GM21447 (cell line): ENCODE results near the gene AFF1.

ENCODE experiments used
- ATAC-seq: cut with Tn5 transposase; IDR thresholded peaks from one replicate; pipeline ENCODE4 v1.9.1; 2021; ENCODE audit not compliant: unreplicated experiment

The AFF1 gene

DNA sequence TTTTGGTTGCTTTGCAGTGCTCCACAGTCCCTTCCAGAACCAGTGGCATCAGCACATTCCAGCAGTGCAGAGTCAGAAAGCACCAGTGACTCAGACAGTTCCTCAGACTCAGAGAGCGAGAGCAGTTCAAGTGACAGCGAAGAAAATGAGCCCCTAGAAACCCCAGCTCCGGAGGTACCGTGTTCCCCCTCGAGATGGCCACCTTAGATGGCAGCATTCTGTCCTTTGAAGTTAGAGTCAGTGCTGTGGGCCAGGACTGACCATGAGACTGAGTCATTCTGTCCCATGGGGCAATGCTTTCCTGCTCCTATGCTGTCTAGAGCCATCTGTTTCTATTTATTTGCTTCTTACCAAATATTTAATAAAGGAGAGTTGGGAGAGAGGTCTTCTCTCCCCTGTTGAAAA is 173.3 kb downstream of the AFF1 start:
- ATAC-seq = no peak

DNA sequence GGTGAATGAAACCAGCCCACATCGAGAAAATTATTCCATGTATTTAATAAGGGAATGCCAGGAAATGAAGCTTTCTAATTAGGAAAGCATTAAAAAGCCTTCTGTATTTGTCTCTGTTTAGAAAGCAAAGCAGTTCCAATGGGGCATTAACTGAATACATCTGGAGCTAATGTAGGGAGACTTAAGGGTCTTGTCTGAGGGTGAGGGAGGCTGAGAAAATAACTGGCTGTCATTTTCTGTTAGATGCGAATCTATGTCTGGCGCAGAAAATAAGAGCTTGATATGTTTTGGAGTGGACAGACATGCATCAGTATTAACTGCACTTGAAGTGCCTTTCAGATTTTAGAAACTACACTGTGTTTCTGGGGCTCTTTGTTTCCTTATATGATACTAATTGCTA is 174.3 kb downstream of the AFF1 start:
- ATAC-seq = no peak

DNA sequence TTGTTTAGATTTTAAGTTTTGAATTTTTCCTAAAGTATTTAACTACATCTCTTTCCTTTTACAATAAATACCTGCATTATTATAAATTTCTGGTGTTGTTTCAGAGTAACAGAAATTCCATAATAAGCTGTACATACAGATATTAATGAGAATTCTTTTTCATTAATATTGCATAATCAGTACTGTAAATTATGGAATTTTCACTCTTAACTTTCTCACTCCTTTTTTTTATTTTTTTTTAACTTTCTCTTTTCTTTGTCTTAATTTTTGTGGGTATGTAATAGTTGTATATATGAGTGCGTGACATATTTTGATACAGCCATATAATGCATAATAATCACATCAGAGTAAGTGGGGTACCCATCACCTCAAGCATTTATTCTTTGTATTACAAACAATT is 175.1 kb downstream of the AFF1 start:
- no peak for ATAC-seq

DNA sequence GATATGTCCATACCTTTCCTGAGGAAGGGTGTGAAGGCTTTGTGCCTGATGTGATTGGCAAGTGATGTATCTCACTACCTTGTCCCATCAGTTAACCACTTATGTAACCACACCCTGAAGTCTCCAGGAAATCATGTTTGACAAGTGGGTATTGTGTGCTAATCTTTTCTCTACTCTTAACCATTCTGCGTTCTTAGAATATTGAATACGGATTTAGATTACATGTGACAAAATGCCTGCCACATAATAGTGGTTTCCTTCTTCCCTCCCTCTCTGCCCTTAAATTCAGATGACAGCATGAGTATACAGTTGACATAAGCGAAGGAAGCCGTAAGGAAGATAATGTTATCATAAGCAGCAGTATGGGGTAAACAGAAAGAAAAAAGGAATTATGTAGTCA is 177.3 kb downstream of the AFF1 start:
- ATAC-seq = no peak

DNA sequence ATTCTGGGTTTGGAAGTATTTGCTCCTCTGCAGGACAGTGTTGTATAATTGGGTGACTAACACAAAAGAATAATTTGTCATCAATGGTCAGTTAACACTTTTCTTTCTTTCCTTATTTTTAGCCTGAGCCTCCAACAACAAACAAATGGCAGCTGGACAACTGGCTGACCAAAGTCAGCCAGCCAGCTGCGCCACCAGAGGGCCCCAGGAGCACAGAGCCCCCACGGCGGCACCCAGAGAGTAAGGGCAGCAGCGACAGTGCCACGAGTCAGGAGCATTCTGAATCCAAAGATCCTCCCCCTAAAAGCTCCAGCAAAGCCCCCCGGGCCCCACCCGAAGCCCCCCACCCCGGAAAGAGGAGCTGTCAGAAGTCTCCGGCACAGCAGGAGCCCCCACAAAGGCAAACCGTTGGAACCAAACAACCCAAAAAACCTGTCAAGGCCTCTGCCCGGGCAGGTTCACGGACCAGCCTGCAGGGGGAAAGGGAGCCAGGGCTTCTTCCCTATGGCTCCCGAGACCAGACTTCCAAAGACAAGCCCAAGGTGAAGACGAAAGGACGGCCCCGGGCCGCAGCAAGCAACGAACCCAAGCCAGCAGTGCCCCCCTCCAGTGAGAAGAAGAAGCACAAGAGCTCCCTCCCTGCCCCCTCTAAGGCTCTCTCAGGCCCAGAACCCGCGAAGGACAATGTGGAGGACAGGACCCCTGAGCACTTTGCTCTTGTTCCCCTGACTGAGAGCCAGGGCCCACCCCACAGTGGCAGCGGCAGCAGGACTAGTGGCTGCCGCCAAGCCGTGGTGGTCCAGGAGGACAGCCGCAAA is 179.6 kb downstream of the AFF1 start:
- no peak for ATAC-seq

DNA sequence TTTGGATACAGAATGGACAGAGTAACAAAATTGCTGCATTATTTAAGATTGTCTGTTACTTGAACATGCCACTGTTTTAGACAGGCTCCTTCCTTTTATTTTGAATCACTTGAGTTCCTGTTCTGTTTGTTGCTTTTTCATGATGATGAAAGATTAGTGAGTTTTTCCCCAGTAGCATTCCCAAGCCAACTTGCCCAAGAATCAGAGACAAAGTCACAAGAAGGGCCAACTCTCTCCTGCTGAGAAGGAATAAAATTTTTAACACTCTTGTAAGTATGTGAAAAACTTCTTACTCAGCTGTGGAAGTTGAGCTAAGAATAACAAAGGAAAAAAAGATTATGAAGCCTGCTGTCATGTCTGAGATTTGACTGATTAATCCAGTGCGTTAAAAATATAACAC is 181.4 kb downstream of the AFF1 start:
- ATAC-seq = no peak

DNA sequence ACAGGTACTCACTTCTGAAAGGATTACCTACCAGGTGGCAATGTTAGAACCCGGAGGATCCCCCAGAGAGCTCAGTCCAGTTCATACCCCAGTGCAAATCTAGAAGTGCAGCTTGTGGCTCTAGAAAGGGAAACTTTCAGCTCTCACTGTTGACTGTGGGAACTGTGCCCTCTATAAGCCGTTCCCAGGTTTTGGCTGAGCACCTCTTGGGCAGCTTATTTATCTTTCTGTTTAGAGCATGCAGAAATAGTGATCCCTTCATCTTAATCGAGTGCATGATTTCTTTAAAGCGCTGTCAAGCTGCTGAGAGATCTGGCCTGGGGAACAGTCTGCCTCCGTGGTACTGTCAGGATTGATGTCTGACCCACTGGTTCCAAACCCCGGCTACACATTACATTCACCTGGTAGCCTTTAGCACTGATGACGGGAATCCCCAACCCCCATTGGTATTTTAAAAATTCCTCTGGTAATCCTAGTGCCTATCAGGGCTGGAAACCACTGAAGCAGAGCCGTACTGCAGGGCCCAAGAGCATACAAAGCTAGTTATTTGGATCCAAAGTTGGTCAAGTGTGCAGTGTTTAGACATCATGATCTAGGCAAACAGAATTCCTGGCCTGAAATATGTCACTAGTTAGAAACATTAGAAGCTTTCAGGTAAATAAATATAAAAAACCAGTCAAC is 182.4 kb downstream of the AFF1 start:
- ATAC-seq = no peak

DNA sequence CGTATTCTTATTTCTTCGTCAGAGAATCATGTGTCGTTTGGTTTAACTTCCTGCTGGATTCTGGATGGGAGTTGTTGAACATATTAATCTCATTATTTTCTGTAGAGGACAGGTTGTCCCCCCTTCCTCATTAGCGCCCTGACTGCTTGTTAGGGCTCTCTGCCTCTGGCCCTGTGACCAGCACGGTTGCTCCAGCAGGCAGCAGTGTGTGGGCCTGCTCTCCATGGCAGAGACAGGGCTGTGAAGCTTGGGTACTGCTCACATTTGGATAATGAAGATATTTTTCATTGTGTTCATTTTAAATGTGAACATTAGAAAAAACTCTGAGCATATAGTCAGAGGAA is 182.9 kb downstream of the AFF1 start:
- no peak for ATAC-seq

DNA sequence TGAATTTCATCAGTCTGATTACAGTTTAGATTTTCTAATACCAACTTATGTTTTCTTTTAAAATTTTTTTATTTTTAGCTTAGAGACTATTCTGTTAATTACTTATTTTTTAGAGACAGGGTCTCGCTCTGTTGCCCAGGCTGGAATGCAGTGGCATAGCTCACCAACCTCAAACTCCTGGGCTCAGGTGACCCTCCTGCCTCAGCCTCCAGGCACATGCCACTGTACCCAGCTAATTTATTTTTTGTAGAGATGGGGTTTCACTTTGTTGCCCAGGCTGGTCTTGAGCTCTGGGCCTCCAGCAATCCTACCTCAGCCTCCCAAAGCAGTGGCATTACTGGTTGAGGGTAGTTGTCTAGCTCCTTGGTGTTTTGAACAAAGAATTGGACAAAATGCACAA is 183.6 kb downstream of the AFF1 start:
- ATAC-seq = no peak

DNA sequence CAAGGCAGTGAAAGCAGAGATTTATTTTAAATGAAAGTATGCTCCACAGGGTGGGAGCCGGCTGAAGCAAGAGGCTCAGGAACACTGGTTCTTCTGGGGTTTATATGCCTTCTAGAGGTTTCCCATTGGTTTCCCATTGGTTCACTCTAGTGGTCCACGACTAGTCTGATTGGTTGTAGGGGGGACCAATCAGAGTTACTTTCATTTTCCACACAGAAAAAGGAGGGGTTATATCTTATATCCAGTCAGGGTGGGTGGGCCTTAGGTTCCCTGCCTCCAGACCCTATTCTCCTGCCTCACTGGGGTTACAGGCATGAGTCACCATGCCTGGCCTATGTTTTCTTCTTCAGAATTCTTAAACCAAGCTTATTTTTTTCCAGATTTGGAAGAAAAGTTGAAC is 184.0 kb downstream of the AFF1 start:
- ATAC-seq = no peak

DNA sequence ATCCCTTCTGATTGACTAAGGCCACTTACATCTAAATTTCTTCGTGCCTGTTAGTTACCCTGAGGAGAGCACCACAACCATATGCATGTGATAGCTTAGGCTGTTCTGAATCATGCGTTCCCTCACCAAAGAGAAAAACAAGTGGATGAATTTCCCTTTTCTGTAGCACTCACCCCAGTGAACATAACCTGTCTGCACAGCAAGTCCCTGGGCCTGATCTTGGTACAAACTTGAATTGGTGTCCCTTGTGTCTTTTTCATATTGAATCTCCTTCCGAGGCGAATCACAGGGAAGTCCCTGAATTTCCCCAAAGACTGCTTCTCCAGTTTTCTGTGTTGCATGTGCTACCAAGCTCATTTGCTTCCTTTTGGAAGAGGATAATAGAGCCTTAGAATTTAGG is 185.2 kb downstream of the AFF1 start:
- ATAC-seq = no peak

DNA sequence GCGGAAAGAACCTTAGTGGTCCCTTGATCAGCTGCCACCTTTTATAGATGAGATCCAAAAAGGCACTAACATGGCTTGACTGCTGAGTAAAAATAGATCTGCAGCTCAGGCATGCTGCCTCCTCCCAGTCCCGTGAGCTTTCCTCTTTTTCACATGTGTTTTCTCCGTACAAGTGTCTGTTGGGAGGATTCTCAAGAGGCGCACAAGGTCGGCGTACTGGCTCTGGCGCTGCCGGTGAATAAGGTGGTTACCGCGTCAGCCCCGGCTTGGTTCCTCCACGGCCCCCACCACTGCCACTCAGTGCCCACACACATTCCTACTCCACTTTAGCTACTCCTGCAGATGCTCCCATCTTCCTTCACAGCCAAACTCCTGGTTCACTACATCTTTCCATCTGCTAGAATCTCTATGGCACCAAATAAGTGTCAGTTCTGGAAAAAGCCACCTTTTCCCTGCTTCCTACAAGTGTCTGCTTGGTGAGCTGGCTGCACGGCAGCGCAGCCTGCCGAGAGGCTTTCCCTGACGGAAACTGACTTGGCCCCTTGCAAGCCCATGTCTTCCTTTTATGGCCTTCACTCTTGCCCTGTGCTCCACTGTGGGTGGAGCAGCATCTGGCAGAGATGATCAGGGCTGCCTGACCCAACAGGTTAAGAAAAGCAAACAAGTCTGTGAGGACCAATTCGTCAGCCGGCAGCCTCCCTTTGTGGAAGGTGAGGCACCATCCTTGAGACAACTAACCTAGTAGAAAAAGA is 185.8 kb downstream of the AFF1 start:
- ATAC-seq = no peak

DNA sequence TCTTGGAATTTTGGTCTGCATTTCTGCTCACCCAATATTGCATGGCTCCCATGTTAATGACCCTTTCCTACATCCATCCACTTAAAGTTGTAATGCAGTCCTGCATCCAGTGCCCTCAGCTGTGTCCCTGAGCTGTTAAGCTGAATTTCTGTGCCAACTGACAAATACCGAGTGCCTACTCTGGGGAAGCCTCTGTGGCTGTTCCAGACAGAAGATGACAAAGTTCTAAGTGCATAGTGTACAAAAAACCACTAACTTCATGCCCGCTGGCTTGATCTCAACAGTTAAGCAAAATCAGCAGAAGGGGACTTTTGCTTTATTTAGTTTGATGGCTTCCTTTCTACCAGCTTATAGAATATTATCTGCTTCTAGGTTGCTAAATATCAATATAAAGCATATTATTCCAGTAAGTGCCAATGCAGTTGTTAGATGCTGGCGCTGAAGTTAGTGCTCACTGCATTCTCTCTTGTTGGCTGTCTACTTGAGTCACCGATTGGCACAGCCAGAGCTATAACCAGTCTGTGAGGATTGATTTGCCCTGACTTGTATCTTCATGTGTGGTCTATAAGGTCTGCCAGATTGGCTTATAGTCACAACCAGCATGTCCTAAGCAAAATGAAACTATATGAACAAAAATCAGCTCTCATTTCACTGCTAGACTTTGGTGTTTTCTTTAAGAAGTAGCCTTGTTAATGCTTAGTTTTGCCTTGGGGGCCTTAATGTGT is 186.7 kb downstream of the AFF1 start:
- ATAC-seq = no peak

DNA sequence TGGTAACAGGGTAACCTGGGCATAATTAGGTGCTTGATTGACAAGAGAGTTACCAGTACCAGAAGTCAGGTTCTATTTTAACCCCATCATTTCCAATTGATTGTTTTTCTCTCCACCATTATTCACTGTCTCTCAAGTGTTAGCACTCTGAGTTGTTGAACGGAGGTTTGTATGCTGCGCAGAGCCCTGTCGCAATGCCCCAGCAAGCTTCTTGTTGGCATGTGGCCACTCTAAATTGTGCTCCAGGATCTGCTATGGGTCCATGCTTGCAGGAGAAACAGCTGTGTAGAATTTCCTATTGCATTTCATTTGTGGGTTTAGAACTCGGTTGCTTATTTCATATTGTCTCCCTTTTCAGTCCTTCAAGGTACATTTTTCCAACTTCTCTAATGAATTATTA is 187.4 kb downstream of the AFF1 start:
- no peak for ATAC-seq

DNA sequence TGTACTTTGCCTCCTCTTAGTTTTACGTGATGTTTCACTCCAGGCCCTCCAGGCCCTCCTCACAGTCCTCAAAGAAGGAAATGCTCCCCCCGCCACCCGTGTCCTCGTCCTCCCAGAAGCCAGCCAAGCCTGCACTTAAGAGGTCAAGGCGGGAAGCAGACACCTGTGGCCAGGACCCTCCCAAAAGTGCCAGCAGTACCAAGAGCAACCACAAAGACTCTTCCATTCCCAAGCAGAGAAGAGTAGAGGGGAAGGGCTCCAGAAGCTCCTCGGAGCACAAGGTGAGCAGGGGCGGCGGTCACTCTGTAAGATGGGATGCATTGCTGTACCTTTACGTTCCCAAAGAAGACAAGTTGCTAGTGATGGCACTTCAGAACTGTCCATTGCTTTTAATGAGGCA is 191.2 kb downstream of the AFF1 start:
- ATAC-seq = no peak

DNA sequence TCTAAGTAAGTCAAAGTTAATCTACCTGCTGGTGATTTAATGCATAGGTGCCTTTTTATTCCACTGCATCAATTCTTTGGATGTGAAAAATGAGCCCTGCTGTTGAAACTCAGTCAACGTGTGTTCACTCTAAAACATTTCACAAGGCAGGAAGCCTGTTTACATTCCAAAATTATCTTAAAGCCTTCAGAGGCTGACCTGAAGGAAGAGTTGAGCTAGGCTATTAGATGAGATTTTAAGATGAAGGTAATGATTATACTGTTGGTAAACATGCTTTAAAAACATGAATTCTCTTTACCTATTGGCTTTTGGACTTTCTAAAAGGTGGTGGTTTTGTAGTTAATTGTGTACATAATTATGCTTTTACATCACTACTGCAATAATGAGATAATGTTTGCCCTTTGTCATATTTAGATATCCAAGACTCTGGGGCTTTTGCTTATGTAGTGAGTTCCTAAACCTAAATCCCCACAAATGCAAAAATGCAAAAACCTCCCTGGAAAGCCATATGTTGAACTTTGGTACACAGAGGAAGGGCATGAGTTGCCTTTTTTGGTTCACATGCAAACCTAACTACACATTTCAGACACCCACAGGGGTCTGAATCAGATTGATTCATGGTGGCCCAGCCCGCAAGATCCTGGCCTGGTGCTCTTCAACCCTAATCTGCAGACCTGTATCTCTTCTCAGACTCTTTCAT is 193.3 kb downstream of the AFF1 start:
- ATAC-seq = no peak

DNA sequence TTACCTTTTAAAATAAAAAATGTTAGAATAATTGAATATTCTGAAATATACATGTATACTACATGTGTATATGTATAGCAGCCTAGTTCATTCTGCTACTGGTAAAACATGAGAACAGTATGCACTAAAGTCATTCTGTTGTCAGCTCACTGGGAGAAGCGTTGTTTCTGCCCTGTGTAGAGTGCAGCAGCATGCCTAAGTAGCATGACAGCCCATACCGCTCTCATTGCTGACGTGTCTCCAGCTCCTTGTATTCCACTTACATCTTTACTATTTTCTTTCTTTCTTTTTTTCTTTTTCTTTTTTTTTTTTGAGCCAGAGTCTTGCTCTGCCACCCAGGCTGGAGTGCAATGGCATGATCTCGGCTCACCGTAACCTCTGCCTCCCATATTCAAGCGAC is 194.9 kb downstream of the AFF1 start:
- ATAC-seq = no peak

DNA sequence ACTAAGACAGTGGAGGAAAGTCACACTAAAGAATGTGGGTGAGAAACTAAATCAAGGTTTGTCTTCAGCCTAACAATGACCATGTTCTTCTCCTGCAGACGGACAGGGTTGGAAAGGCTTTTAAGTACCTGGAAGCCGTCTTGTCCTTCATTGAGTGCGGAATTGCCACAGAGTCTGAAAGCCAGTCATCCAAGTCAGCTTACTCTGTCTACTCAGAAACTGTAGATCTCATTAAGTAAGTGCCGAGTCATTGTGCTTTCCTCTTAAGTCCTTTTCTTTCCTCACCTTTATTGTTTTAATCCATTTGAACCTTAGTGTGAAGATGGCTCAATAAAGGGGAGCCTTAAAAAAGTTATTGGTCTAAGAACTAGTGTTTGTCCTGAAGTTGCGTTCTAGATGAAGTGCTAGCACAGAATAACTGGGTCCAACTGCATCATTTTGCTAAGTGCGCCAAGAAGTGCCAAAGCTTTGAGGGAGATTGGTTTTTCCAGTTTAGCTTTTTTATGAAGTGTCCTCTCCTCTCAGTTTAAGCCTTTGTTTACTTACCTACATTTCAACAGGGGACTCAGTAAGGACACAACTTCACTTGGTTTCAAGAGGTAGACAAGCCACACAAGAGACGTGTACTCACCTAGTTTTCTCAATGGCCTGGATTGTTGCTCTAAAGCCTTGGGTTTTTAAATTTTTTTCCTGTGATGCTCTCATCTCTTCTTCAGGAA is 196.3 kb downstream of the AFF1 start:
- no peak for ATAC-seq

DNA sequence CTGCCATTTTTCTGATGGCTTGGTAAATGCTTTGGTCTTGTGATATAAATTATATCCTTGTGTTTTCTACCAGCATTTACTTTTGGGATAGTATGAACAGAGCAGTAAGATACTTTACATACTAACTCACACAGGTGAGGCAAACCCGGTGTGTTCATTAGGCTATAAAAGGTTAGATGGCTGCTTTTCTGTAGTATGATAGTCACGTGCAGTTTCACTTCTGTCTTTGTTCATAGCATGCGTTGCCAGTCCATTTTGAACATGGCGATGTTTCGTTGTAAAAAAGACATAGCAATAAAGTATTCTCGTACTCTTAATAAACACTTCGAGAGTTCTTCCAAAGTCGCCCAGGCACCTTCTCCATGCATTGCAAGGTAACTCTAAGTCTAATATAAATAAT is 197.2 kb downstream of the AFF1 start:
- ATAC-seq = no peak

DNA sequence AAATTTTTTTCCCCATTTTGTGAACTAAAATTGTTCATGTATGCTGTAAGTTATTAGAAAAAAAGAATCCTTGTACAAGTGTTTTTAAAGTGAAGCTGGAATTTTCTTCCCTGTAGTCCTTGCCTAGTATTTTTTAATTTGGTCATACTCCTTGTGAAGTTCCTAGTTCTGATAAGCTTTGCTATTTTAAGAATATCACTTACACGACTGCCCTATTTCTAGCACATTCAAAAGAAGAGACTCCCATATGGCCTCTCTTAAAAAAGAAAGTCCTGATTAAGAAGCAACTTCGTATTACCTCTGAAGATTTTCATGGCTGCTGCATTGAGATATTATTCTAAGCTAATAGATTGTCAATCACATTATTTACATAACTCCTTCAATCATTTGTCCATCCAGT is 198.4 kb downstream of the AFF1 start:
- no peak for ATAC-seq
